GM12875 (cell line): ENCODE measurements around the gene SAMD14.

Experiments
- H3K4me3 ChIP-seq: one replicate; pipeline ENCODE4 v1.5.1; 2011; ENCODE audit warnings: low read depth, low read length, control low read depth
- TF ChIP-seq, protein P1 (sequence below): IDR thresholded peaks from 2 replicates; pipeline ENCODE4 v1.5.1; 2011; ENCODE audit warnings: low read depth, mild to moderate bottlenecking, control low read depth, inconsistent platforms, low read length, moderate library complexity, borderline replicate concordance; ENCODE audit not compliant: insufficient read depth

SAMD14 gene

DNA sequence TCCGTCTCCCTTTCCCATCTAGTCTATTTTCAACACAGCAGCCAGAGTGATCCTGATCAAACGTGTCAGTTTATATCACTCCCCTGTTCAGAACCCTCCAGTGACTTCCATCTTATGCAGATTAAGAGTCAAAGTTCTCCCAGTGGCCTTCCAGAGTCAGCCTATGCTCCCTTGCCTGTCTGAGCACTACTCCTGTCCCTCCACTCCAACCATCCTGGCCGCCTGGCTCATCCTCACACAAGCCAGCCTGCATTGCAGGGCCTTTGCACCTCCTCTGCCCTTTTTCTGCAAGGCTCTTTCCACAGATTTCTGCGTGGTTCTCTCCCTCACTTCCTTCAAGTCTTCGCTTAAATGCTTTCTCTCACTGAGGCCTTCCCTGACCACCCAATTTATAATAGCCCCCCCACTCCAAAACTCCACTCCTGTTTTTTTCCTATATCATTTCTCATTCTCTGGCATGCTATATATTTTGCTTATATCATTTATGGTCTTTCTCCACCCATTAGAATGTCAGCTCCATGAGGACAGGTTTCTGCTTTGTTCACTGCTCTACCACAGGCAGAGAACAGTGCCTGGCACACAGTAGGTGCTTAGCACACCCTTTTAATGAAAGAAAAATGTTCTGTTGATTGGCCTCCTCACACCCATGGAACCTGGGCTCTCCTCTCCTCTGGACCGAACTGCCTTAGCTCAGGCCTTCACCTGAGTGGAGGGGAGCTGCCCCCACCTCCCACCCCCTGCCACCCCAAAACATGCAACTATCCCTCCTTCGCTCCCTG lies 9.3 kb downstream of the SAMD14 start:
- TF ChIP-seq, protein P1, sequence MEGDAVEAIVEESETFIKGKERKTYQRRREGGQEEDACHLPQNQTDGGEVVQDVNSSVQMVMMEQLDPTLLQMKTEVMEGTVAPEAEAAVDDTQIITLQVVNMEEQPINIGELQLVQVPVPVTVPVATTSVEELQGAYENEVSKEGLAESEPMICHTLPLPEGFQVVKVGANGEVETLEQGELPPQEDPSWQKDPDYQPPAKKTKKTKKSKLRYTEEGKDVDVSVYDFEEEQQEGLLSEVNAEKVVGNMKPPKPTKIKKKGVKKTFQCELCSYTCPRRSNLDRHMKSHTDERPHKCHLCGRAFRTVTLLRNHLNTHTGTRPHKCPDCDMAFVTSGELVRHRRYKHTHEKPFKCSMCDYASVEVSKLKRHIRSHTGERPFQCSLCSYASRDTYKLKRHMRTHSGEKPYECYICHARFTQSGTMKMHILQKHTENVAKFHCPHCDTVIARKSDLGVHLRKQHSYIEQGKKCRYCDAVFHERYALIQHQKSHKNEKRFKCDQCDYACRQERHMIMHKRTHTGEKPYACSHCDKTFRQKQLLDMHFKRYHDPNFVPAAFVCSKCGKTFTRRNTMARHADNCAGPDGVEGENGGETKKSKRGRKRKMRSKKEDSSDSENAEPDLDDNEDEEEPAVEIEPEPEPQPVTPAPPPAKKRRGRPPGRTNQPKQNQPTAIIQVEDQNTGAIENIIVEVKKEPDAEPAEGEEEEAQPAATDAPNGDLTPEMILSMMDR, result no peak
- H3K4me3 ChIP-seq, result no peak overlapping the region

DNA sequence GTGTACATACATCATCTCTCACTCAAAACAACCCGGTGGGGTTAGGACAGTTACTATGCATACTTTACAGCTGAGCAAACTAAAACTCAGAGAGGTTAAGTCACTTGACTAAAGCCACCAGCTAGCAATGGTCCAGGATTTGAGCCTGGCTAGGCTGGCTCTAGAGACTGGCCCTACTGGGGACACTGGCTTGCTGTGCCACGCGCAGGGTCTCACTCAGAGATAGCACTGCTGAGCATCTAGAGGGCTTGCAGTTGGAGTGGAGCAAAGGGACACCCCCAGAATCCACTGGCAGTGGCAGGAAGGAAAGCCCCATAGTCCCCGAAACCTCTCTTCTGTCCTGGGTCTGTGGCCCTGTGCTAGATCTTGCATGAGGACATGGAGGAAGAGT lies 11.1 kb downstream of the SAMD14 start:
- no peak overlapping the region for H3K4me3 ChIP-seq
- TF ChIP-seq, protein P1, result no peak

DNA sequence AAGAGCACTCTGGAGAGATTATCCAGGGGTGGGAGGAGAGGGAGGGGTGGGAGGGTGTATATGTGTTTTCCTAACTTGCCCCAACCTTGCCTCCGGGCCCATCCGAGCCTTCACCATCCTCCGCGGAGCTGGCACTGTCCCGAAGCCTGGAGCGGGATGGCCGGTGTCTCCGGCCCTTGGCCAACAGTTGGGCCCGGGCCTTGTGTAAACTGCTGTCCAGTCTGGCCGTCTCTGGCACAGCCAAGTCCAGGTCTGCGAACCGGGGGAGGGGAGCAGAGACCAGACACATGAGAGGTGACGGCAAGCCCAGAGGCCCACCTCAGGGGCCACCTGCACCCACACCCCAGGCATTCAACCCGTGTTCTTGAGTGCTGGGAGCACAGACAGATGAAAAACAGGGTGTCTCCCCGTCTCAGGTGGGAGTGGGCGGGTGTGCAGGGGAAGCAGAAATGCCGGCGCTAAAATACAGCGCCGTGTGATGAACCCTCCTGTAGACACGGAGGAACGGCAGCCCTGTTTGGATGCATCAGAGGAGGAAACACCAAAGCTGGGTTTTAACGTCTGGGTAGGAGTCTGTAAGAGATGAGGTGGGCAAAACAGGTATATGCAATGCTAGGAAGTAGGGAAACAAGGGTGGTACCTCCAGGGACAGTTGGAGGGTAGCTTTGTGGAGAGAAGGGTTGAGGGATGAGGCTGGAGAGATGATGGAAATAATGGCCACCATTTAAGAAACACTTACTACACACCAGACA lies 11.7 kb downstream of the SAMD14 start:
- TF ChIP-seq, protein P1, result no peak
- H3K4me3 ChIP-seq, result no peak overlapping the region

DNA sequence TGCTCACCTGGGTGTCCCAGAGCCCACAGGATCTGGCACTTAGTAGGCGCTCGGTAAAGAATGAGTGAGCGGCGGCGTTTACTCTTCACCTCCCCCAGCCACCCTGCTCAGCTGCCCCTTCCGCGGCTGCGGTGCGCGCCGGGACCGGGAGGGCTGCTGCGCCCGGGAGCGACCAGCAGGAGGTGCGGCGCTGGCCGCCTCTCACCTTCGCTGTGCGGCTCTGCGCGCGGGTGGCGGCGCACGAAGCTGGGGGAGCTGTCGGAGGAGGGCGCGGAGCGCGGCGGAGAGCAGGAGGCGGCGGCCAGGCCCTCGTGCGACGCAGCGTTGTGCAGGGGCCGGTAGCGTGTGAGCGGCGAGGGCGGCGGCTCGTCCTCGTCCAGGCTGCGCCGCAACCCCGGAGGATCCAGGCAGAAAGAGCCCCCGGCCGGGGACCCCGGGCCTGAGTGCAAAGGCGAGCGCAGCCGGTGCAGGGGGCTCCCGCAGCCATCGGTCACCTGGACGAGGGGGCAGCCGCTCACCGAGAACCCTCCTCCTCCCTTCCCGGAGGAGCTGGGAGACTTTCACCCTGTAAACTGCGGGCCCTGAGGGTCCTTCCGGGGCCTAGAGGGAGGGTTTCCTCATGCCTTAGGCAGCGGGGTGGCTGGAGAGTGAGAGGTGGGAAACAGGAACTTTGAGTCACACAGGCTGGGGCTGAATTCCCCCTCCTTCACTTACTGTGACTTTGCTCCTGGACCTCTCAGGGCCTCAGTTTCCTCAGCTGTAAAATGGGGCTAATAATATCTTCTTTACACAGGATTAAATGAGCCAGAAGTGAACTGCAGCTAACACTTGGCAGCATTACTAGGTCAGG lies 12.5 kb downstream of the SAMD14 start:
- H3K4me3 ChIP-seq, result no peak overlapping the region
- TF ChIP-seq, protein P1, result peak; percentile 58

DNA sequence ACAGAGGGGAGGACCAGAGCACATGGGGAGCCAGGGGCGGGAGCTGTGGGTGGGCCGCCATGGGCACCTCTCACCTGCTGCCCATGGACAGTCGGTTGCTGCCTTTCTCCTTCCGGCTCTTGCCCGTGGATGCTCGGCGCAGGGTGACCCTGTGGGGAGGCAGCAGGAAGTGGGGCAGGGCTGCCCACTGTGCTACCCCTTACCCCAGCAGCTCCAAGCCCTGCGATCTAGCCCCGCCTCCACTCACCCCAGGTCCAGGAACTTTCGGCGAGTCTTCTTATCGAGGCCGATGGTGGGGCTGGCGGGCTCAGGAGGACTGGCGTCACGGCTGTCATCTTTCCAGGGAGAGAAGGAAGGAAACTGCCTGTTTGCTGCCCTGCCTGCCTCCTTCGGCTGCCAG lies 14.2 kb downstream of the SAMD14 start:
- H3K4me3 ChIP-seq, result no peak overlapping the region
- TF ChIP-seq, protein P1, result no peak

DNA sequence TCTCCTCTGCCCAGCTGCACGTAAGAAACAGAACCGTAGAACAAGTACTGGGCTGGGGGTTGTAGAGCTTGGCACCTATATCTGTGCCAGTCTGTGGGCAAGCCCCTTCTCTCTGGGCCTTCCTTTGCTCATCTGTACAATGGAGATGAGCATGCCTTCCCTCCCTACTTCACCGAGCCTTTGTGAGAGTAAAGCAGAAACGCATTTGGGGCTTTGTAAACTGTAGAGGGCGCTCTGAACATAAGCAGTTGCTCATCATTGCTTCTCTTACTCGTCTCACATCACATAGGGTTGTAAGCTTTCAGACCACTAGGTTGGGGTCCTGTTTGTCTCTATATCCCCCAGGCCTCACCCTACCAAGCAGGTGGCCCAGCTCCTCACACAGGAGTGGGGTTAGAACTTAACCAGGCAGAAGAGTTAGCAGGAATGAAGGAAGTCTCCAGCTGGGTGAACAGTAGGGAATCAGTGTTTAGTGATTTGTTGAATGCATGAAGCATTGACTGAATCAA lies 15.1 kb downstream of the SAMD14 start:
- TF ChIP-seq, protein P1, result peak; percentile 71
- no peak overlapping the region for H3K4me3 ChIP-seq
